ENCODE results near the gene PLXNB3.

The PLXNB3 gene

DNA sequence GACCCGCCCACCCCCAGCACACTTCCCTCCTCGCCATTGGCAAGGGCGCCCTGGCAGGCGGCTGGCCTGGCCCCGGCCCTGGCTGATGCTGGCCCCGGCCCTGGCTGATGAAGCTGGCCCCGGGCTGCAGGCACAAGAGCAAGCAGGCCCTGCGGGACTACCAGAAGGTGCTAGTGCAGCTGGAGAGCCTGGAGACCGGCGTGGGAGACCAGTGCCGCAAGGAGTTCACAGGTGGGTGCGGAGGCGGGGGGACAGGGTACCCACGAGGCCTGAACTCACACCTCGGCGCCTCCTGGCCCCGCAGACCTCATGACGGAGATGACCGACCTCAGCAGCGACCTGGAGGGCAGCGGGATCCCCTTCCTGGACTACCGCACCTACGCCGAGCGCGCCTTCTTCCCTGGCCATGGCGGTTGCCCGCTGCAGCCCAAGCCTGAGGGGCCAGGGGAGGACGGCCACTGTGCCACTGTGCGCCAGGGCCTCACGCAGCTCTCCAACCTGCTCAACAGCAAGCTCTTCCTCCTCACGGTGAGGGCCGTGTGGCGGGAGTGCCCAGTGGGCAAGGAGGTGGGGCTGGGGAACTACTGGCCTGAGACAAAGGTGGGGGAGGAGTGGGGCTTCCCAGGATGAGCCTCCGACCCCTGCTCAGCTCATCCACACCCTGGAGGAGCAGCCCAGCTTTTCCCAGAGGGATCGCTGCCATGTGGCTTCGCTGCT, 10.7 kb downstream of the PLXNB3 start:
- no peak for DNase-seq

DNA sequence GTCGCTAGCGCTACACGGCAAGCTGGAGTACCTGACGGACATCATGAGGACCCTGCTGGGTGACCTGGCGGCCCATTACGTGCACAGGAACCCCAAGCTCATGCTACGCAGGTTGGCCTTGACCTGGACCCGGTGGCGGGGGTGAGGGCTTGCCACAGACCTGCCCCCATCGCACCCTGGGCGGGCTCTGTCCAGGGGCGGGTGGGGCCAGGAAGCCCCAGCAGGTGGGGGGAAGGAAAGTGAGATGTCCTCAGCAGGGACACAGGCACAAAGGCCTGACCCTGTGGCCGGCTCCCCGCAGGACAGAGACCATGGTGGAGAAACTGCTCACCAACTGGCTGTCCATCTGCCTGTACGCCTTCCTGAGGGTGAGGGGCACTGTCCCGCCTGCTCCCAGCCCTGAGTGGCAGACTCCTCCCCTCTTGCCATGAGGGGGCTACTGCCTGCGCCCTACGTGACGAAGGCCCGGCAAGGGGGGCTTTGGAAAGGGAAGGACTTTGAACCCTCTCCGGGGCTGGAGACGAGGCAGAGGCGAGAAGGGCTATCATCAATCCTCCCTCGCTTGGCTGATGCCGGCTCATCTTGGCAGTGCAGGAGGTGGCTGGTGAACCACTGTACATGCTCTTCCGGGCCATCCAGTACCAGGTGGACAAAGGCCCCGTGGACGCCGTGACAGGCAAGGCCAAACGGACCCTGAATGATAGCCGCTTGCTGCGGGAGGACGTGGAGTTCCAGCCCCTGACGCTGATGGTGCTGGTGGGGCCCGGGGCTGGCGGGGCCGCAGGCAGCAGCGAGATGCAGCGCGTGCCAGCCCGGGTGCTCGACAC, 11.5 kb downstream of the PLXNB3 start:
- DNase-seq, result no peak

DNA sequence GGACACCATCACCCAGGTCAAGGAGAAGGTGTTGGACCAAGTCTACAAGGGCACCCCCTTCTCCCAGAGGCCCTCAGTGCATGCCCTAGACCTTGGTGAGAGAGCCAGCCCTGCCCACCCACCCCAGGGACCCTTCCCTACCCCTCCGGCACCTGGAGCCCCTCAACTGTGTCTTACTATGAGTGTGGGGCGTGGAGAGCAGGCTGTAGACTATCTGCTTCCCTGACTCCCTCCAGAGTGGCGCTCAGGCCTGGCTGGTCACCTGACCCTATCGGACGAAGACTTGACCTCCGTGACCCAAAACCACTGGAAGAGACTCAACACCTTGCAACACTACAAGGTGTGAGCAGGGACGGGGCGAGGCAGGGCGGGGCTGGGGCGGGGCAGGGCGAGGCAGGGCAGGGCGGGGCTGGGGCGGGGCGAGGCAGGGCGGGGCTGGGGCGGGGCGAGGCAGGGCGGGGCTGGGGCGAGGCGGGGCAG, 12.1 kb downstream of the PLXNB3 start:
- DNase-seq, result no peak

DNA sequence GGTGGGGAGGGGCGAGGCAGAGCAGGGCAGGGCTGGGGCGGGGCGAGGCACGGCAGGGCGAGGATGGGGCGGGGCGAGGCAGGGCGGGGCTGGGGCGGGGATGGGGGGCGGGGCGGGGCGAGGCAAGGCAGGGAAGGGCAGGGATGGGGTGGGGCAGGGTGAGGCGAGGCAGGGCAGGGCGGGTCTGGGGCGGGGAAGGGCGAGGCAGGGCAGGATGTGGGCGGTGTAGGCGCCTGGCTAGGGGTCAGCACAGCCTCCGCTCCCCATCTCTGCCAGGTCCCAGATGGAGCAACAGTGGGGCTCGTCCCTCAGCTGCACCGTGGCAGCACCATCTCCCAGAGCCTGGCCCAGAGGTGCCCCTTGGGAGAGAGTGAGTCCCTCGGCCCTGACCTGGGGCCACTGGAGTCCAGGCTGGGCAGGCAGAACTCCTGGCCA, 12.6 kb downstream of the PLXNB3 start:
- DNase-seq, result no peak

DNA sequence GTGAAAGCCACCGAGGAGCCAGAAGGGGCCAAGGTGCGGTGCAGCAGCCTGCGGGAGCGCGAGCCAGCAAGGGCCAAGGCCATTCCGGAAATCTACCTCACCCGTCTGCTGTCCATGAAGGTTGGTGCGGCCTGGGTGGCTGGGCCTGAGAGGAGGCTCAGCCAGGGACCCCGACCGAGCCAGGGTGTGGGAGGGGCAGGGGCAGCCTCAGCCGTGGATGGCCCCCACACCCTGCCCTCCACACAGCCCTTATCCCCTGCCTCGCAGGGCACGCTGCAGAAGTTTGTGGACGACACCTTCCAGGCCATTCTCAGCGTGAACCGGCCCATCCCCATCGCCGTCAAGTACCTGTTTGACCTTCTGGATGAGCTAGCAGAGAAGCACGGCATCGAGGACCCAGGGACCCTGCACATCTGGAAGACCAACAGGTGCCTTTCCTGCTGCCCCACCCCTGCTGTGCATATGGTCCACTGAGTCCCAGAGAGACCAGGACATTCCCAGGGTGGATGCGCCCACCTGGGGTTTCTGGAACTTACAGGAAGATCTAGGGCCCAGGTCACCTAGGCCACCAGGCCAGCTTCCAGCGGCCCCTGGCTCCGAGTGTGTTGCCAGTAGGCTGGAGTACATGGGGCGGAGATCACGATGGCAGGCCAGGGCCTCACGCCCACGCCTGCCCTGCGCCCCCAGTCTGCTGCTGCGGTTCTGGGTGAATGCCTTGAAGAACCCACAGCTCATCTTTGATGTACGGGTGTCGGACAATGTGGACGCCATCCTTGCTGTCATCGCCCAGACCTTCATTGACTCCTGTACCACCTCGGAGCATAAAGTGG, 13.4 kb downstream of the PLXNB3 start:
- DNase-seq, result no peak

DNA sequence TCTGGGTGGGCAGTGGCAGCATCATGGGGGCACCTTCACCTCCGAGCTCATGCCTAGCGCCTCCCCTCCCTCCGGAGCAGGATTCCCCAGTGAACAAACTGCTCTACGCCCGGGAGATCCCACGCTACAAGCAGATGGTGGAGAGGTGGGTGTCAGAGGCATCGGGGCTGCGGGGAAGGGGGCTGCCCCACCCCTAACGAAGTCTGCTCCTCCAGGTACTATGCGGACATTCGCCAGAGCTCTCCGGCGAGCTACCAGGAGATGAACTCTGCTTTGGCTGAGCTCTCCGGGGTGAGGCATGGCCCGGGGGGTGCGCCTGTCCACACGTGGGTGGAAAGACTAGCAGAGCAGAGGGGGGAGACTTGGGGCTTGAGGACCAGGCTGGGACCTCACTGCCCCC, 14.1 kb downstream of the PLXNB3 start:
- DNase-seq, result no peak

DNA sequence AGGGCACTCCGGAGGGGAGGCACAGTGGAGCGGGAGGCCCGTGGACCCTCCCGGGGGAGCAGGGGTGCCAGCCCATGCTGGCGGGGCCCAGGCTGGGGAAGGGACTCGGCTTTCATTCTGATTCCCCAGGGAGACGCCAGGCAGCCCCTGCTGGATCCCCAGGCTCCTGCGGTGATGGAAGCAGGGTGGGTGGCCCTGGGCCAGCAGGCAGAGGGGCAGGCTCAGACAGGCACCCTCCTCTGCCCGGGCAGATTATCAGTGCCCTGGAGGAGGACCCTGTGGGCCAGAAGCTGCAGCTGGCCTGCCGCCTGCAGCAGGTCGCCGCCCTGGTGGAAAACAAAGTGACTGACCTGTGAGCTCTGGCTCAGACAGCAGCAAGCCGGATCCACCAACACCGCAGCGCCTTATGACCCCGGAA, 14.6 kb downstream of the PLXNB3 start:
- DNase-seq, result no peak

DNA sequence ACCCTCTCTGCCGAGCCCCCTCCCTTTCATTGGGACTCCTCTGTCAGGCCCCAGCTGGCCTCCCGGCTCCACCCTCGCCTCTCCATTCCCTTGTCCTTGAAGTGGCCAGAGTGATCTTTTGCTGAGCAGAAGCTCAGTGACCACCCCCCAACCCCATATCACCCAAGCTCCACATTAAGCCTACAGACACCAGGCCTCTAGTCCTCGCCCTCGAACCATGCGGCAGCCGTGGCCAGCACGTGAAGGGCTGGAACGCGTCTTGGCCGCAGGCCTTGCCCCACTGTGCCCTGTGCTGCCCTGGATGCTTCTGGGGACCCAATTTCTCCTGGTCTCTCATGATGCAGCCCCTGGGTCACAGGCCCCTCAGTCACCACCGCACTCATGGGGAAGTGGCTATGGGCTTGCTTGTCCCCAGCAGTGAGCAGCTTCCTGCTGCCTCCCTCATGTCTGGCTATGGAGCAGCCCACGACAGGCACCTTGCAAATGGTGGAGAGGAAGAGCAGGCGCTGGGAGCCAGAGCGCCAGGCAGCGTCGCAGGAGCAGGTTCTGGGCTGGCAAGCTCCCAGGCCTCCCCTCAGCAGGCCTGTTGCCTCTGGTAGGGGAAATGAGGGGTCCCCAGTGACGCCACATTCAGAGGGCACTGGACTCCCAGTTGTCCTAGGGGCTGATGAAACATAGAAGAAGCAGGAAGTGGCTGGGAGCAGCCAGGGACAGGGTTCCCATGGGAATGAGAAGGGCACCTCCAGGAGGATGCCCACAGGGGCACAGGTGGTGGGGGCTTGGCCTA, 16.0 kb downstream of the PLXNB3 start:
- DNase-seq, result no peak

DNA sequence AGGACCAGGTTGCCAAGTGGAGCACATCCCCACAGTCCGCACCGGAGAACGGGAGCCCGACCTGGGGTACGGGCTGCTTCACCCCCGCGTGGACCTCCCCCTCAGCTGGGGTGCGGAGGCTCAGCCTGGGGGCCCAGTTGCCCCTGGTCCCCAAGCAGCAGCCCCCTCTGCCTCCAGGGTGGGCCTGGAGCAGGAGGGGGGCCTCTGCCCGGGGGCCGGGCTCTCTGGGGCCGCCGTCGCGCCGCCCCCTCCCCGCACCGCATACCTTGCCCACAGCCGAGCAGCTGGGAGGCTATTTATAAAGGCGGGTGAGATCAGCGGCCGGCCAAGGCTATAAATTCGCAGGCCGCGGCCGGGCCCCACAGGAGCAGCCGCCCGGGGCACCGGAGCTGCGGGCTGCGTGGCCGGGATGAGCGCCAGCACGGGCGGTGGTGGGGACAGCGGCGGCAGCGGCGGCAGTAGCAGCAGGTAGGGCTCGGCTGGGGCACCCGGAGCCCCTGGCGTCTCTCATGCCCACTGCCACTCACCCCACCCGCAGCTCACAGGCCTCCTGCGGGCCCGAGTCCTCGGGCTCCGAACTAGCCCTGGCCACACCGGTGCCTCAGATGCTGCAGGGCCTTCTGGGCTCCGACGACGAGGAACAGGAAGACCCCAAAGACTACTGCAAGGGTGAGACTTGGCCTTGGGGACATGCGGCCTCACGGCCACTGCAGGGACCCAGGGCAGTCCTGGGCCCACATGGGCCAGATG, 16.8 kb downstream of the PLXNB3 start, which contains the start of gene SRPK3:
Gene SRPK3 (plus strand): TSS at position 364 of the 750 bp plus-strand sequence. CDS start 46 bp downstream, at position 410.
- DNase-seq, result no peak

DNA sequence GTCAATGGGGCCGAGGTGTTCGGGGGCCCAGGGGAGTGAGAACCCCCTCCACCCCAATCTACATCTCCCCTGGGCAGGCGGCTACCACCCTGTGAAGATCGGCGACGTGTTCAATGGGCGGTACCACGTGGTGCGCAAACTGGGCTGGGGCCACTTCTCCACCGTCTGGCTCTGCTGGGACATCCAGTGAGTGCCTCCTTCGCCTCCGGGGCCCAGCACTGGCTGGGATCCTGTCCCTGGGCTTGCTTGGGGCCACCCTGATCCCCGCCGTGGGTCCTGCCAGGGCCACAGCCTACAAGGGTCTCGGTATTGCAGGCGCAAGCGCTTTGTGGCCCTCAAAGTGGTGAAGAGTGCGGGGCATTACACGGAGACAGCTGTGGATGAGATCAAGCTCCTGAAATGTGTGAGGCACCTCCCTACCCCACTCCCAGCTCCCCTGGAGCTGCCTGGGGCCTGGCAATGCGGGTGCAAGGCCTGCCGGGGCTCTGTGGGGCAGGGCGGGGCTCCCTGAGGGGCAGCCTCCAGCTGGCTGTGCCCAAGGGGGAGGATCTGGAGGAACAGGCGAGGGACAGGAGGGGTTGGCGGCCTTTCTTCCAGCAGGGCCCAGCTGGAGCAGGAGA, 17.5 kb downstream of the PLXNB3 start:
- no peak for DNase-seq

DNA sequence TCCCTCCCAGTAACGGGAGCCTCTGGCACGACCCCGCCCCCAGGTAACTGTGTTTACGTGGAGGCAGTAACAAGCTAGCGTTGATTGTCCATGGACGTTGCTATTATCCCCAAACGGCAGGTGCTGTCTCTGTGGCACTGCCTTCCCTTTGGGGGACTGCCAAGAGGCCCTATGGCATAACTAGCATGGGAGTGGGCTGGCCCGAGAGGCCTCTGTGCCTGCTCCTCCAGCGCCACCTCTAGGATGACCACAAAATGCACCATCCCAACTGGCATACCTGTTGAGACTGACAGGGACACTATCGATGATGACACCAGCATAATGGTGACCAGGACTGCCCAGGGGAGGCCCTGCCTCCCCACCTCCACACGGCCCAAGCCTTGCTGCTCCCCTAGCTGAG, 18.3 kb downstream of the PLXNB3 start:
- DNase-seq, result no peak

DNA sequence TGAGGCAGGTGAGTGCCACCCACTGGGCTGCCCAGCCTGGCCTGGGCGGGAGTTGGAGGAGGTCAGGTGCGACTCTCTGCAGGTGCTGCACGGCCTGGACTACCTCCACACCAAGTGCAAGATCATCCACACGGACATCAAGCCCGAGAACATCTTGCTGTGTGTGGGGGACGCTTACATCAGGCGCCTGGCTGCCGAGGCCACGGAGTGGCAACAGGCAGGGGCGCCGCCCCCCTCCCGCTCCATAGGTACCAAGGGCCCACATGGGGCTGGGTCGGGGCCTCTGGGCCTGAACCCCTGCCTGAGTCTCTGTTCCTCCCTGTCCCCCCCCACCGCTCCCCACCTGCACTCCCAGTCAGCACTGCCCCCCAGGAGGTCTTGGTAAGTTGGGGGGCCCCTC, 18.8 kb downstream of the PLXNB3 start:
- DNase-seq, result no peak

DNA sequence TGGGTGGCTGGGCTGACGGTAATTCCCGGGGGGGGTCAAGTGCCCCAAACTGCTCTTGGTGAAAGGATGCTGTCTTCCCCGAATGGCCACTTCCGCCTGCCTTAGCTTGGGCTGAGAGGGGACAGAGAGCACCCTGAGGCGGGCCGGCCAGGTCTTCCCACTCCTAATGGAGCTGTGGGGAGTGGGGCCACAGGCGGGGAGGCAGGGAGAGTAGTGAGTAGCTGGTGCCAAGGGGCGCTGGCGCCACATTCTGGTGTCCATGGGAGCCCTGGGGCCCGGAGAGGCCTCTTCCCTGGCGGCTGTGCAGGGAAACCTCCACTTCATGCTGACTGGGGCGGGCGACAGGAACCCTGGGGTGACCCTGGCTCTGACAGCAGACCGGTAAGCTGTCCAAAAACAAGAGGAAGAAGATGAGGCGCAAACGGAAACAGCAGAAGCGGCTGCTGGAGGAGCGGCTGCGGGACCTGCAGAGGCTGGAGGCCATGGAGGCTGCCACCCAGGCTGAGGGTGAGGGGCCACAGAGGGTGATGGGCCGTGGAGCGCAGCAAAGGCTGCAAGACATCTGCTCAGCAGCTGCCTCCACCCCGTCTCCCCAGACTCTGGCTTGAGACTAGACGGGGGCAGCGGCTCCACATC, 19.4 kb downstream of the PLXNB3 start:
- no peak for DNase-seq

DNA sequence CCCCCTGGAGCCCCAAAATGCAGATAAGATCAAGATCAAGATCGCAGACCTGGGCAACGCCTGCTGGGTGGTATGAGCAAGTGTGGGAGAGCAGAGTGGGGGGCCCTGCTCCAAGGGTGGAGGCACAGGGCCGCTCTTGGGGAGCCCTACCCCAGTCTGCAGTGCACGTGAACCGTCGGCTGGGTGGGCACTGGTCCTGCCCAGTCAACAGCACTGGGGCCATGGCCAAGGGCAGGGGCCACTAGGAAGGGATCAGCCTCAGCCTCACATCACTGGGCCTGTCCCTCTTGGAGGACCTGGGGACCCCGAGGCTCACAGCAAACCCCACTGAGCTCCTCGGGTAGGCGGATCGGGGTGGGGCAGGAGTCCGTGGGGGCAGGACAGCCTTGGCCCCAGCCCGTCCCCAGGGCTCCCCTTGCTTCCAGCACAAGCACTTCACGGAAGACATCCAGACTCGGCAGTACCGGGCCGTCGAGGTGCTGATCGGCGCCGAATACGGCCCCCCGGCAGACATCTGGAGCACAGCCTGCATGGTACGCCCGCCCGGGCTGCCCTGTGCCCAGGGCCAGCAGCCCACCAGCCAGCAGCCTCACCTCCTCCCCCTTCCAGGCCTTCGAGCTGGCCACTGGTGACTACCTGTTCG, 20.4 kb downstream of the PLXNB3 start:
- DNase-seq, result no peak

DNA sequence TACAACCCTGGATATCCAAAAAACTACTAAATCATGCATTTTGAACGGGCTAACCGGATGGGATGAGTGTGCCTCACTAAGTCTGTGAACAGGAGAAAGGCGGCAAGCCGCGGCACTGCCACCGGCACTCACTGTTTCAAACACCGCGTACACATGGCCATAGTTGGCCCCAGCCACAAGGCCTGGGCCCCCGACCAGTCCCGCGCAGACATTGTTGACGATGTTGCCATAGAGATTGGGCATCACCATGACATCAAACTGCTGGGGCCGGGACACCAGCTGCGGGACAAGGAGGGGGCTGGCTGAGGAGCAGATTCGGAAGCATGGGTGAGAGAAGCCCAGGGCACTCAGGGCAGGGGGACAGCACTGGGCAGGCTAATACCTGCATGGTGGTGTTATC, 22.6 kb downstream of the PLXNB3 start:
- no peak for DNase-seq

DNA sequence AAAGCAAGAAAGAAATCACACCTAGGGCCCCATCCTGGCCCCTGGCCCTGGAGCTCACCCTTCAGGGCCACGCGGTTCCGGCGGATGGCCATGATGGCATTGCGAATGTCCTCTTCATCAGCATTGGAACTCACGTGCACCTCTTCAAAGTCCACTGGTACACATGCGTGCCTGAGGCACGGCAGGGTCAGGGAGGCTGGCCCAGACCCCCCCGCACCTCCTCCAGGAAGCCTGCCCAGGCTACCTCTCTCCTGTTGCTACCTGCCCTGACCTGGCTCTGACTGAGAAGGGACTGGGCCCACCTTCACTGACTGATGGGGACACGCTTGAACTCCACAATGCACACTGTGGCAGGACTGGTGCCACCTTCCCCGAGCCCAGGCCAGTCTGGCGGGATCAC, 25.6 kb downstream of the PLXNB3 start:
- DNase-seq, result no peak

DNA sequence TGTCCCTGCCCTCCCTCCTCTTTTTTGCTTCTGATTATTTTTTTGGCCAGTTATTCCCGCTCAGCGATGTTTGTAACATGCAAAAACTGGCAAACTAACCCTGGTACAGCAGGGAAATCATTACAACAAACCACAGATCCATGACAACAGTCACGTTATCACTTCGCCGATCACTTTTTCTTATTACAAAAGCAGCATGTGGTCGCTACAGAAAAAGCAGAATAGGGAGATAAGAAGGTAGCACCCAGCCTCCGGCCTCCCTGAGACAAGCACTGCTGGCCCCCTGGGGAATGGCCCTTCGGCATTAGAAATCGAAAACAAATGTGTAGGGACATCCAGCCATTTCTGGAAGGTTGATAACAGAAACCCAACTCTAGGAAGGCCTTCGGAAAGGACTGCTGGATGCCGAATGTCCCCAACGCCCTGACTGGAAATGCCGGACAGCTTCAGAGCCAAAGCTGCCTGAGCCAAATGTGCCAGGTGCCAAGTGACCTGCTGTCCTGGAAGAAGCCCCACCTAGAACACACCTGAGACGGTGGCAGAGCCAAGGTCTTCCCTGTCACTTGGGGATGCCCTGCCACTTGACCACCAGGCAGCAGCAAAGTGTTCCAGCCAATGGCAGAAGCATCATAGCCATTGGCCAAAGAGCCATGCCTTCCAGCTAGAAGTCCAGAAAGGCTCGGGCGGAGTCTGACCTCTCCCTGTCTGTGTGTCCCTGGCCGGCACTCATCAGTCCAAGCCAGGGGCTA, 27.2 kb downstream of the PLXNB3 start:
- no peak for DNase-seq

DNA sequence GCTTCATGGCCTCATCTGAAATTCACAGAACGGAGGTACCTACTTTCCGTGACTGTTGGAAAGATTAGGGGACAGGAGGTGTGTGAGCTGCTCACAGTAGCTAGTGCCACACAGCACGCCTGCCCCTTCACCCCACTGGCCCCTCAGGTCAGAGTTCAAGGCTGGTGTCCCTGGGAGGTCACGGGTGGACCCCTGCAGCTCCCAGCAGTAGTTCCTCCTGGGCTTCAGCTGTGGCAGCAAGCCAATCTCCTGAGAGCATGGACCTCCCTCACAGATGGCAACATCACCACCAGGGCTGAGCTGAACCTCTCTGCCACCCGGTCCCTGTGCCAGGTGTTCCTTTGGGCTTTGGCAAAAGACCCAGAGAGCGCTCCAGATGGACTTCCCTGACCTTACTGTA, 28.3 kb downstream of the PLXNB3 start:
- no peak for DNase-seq

DNA sequence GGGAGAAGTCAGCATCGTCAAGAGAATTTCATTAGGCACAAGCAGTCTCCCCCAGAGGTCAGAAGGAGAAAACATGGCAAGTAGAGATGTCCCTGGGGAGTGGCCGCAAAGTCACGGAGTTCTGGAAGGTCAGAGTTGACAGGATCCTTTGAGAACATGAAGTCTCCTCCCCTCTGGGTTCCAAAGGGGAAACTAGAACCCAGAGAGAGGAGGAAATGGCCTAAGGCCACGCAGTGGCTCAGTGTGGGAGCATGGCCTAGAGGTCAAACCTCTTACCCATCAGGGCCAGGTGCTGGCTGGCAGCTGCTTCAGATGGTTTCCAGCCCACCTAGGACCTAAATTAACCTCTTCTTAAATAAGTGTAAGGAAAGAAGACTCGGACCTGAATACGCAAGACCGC, 29.2 kb downstream of the PLXNB3 start:
- no peak for DNase-seq

Data from activated T-cell treated with anti-CD3 and anti-CD28 coated beads for 4 hours (primary cell).